NCI-H1092 treated with DMSO at 0.1 percent for 48 hours (cell line): ENCODE data around the gene VIT.

Source experiments
- DNase-seq: peaks from one replicate; lab custom pipeline; 2025; lab: John Stamatoyannopoulos, UW

The VIT gene

DNA sequence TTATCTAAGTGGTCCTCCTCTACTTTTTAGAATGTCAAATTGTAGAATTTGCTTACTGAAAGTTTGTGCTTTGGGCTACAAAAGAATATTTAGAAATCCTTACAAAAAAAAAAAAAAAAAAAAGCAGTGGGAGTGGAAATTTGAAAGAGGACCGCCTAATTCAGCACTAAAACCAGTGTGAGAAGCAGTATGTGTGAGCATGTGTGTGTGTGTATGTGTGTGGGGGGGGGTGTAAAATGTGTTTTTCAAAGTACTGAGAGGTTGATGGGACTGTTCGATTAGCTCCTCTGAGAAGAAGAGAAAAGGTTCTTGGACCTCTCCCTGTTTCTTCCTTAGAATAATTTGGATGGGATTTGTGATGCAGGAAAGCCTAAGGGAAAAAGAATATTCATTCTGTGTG, at the start of gene VIT:
TSS of gene VIT (plus strand) at position 175 of the 400 bp plus-strand sequence. CDS start 19,664 bp downstream, outside the sequence.
- DNase-seq = no peak

DNA sequence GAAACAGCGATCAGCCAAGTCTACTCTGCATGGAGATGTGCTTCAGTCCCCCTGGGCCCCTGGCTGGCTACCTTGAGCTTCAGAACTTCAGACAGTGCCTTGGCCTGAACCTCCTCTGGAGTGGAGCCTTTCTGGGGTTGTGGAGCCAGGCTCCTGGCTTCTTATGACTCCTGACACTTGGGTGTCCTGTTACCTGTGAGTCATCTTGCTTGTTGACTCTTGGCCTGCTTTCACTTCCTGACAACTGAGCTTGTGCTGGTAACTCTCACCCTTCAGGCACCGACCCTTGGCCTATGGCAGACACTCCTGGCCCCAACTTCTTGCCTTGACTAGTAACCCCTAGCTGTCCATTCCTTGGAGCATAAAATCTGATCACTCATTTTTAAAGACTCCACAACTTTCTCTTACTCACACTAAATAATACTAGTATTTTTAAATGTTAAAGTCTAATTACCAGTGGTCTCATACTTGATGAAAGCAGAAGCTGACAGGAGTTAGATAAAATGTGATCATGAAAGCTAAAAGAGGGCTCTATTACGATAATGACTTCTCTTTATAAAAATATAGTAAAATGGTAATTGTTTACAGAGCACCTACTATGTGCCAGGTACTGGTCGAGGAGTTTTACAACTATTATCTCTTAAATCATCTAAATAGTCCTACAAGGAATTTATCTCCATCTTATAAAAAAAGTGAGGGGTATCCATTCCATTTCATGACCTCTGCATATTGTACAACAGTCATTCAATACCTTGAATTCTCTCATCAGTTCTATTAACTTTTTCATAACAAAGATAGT, 46.3 kb upstream of the VIT start:
- DNase-seq = no peak

DNA sequence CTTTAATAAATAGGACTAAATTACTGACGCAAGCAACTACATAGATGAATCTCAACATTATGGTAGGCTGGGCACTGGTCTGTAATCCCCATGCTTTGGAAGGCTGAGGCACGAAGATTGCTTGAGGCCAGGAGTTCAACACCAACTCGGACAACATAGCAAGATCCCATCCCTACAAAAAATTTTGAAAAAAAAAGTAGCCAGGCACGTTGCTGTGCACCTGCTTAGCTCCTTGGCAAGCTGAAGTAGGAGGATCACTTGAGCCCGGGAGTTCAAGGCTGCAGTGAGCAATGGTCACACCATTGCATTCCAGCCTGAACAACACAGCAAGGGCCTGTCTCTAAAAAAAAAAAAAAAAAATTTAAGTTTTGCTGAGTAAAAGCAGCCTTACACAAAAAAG, 43.4 kb upstream of the VIT start:
- DNase-seq = no peak

DNA sequence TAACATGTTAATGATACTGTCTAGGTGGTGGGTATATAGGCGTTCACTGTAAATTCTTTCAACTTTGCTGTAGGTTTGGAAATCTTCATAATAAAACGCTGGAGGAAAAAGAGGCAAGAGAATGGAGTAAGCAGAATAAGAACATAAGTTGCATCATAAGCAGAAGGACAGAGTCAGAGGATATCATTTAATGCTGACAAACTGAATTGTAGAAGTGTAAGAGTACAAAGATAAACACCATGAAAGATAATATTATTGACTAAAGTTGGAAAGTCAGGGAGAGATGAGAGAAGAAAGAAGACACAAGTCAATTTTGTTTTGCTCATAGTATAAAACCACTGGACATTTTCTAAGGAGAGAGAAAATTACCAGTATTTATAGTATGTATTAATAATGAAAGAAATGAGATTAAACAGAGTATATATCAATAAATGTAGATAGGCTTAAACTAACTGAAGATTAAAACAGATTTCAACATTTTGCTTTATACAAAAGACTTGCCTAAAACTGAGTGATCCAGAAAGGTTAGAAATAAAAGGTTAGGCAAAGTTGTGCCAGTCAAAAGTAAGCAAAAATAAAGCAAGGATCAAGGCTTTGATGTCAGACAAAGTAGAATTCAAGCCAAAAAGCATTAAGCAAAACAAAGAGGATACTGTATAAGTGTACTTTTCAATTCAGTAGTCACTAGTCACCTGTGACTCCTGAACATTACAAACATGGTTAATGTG, 42.4 kb upstream of the VIT start:
- DNase-seq = no peak

- DNase-seq = no peak
Observed at GRCh38 chr2:36655453-36655852, 41.1 kb upstream of the VIT start.

DNA sequence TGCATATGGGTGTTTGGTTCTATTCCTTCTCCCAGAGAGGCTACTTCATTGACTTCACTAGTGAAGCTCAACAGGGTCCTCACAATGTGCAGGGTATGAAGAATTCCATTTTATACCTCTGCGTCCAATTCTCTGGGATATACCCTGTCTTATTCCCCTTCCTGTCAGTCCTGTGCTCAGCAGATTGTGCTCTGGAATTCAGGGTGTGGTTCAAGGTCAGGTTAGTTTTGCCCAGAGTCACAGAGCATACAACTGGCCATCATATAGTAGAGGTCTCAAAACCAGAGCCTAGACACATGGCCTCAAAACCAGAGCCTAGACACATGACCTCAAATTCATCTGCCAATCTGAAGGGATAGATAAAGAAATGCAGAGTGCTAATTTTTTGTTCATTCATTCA, 38.8 kb upstream of the VIT start:
- DNase-seq = no peak

DNA sequence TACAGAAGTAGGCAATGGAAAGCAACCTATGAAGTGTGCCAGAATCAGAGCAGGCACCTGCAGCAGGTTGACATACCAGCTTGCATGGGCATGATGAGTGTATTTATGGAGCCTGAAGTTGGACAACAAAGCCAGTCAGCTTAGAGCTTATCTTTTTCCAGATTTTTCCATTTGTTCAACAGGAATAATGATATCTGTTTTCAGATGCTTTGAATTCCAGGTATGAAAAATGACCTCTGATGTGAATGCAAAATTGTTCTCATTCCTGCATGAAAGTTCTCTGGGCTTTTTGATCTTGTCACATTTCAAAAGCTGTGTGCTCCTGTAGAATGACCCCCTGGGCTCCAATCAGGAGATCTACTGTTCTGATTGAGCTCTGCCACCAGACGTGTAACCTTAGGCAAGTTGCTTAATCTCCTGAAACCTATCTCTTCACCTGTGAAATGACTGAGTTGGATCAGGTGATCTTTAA, 38.2 kb upstream of the VIT start:
- DNase-seq = no peak

GRCh38 chr2:36659218-36659617, 37.3 kb upstream of the VIT start:
- DNase-seq = no peak

DNA sequence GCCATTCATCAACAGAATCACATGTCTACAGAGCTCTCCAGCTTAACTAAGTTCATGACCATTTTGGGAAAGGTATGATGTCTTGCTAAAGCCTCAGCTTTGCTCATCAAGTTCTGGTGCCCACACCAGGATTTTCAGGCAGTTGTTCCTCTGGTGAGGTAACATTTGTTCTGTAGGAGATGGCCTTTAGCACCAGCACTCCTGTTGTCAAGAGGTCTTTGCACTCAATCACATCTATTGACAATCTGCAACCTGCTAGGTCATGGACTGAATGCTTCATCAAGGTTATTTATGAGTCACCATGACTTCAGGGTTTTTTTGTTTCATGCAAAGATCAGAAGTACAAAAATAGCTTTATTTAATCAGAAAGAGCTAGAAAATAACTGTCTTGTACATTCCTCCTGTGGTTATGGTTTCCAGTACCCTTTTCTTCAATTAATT, 36.6 kb upstream of the VIT start:
- no peak for DNase-seq

GRCh38 chr2:36662638-36663037, 33.9 kb upstream of the VIT start:
- DNase-seq = no peak

DNA sequence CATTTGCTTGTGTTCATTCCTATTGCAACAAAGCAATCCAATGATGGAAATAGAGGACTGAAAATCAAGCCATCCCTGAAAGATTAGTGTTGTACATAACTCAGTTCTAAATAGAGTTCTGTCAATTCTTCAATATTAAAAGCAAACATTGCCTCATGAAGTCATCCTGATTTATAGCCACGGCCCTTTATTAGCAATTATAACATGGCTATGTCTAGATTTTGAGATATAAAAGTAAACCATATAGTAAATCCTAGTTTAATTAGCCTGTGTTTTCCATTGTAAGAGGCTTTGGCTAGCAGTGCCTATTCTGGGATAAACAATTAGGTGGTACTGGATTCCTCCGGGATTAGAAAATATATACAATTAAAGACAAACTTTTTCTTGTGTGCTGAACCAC, 33.2 kb upstream of the VIT start:
- no peak for DNase-seq

GRCh38 chr2:36663851-36664695, 32.4 kb upstream of the VIT start:
- DNase-seq = peak; percentile 24

DNA sequence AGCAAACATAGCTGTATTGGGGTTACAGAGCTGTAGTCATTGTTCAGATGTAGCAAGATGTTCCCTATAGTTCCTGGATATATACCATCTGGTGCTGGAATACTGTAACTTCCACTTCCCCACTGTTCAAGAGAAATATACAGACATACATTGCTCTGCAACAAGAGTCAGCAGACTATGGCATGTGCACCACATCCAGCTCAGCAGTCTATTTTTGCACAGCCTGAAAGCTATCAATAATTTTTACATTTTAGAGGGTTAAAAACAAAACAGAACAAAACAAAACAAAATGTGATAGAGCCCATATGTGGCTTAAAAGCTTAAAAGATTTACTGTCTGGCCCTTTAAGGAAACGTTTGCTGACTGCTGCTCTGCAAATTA, 31.8 kb upstream of the VIT start:
- no peak for DNase-seq

DNA sequence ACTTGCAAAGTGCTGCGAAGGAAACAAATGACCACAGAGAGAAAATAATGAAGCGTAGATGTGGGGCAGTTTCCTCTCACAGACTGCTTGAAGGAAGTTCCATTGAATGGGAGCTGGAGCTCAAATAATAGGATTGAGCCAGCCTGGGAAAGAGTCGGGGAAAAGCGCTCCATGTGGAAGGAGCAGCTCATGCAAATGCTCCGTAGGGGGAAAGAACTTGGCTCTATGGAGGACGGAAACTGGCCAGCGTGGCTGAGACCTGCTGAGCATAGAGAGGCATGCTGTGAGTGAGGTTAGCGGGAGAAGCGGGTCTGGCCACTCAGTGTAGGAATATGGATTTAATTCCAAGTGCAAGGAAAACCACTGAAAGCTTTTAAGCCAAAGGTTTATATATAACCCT, 28.6 kb upstream of the VIT start:
- no peak for DNase-seq

GRCh38 chr2:36670881-36671595, 25.5 kb upstream of the VIT start:
- no peak for DNase-seq

- DNase-seq = no peak
Observed at GRCh38 chr2:36671731-36672130, 24.8 kb upstream of the VIT start.

- DNase-seq = no peak
Observed at GRCh38 chr2:36672199-36672598, 24.3 kb upstream of the VIT start.

GRCh38 chr2:36675579-36676282, 20.8 kb upstream of the VIT start:
- no peak for DNase-seq

- DNase-seq = no peak
Observed at GRCh38 chr2:36676364-36676763, 20.1 kb upstream of the VIT start.

GRCh38 chr2:36677386-36677785, 19.1 kb upstream of the VIT start:
- no peak for DNase-seq

- DNase-seq = no peak
Observed at GRCh38 chr2:36677996-36678605, 18.4 kb upstream of the VIT start.
